G401 (cell line): Measurements from ENCODE around the gene PHOX2A. TPM values are rescaled to one million over a fixed set of nuclear protein-coding genes. Genes with fewer than 3 reads are reported as not detected.
"Not testable (repeated sequence)": the region's sequence is repeated elsewhere in the genome, so short reads cannot be mapped to it uniquely, and the experiment has no call there.

Experiments used
- DNase-seq: peaks from one replicate; pipeline ENCODE4 v3.0.0-alpha.2; 2015; ENCODE audit warnings: low spot score
- in situ Hi-C: cut with HindIII; loops from 2 replicates; pipeline ENCODE4 v1.10.0; 2016; ENCODE audit warnings: low sequenced_read_pairs, mixed read lengths
- total RNA-seq: library from RNA; depleted of rRNA; stranded (reverse); fragments of >200 nt; shearing (Covaris generic); gene quantifications from 2 replicates; pipeline ENCODE4 v1.2.3, GENCODE V29; 2014

Gene PHOX2A
- total RNA-seq, 1 experiment from 2014 or later, result not detected

GRCh38 chr11:72225411-72225951 is 18.5 kb downstream of the PHOX2A start:
- DNase-seq, result no peak

GRCh38 chr11:72224564-72225410 is 19.2 kb downstream of the PHOX2A start, which contains the start of gene INPPL1:
TSS of gene INPPL1 (plus strand) at chr11:72224767. CDS start at chr11:72224985, 218 bp downstream.
- in situ Hi-C loops, result no loop called here
- no peak for DNase-seq

More at GRCh38 chr11:72225411-72225951, 18.5 kb downstream of the PHOX2A start:
- in situ Hi-C loops, result no loop called here

GRCh38 chr11:72223615-72224563 is 20.1 kb downstream of the PHOX2A start:
- in situ Hi-C loops, result no loop called here
- peak; percentile 7 for DNase-seq

GRCh38 chr11:72222907-72223614 is 20.9 kb downstream of the PHOX2A start:
- in situ Hi-C loops, result no loop called here
- DNase-seq, result peak; percentile 65

GRCh38 chr11:72222106-72222891 is 21.7 kb downstream of the PHOX2A start:
- in situ Hi-C loops, result no loop called here
- DNase-seq, result no peak

GRCh38 chr11:72221386-72222075 is 22.4 kb downstream of the PHOX2A start:
- DNase-seq, result no peak
- in situ Hi-C loops, result no loop called here

GRCh38 chr11:72220696-72221363 is 23.1 kb downstream of the PHOX2A start:
- in situ Hi-C loops, result no loop called here

GRCh38 chr11:72218251-72218745 is 25.7 kb downstream of the PHOX2A start:
- in situ Hi-C loops, result no loop called here
- no peak for DNase-seq

More at GRCh38 chr11:72220696-72221363, 23.1 kb downstream of the PHOX2A start:
- DNase-seq, result no peak

GRCh38 chr11:72217841-72218240 is 26.1 kb downstream of the PHOX2A start:
- no peak for DNase-seq
- in situ Hi-C loops, result no loop called here

GRCh38 chr11:72216638-72217037 is 27.3 kb downstream of the PHOX2A start, which contains the start of gene FOLR2:
TSS of gene FOLR2 (plus strand) at chr11:72216794. CDS start at chr11:72218585, 1,791 bp downstream.
- DNase-seq, result no peak

GRCh38 chr11:72209101-72209500 is 34.9 kb downstream of the PHOX2A start:
- in situ Hi-C loops, result no loop called here
- no peak for DNase-seq

More at GRCh38 chr11:72216638-72217037, 27.3 kb downstream of the PHOX2A start, which contains the start of gene FOLR2:
- in situ Hi-C loops, result no loop called here

- in situ Hi-C loops, result no loop called here
- DNase-seq, result no peak
Observed at GRCh38 chr11:72208281-72208680, 35.7 kb downstream of the PHOX2A start.

- in situ Hi-C loops, DNase-seq: not testable (repeated sequence)
Observed at GRCh38 chr11:72206794-72207193, 37.2 kb downstream of the PHOX2A start.

GRCh38 chr11:72204886-72205285 is 39.1 kb downstream of the PHOX2A start:
- in situ Hi-C loops, result no loop called here
- DNase-seq, result no peak

GRCh38 chr11:72203163-72203562 is 40.8 kb downstream of the PHOX2A start:
- no peak for DNase-seq
- in situ Hi-C loops, result no loop called here

GRCh38 chr11:72202571-72202970 is 41.4 kb downstream of the PHOX2A start:
- no peak for DNase-seq
- in situ Hi-C loops, result no loop called here

- in situ Hi-C loops, result not testable (repeated sequence)
Observed at GRCh38 chr11:72201445-72201844, 42.5 kb downstream of the PHOX2A start.

More at GRCh38 chr11:72201445-72201844, 42.5 kb downstream of the PHOX2A start:
- DNase-seq, result not testable (repeated sequence)
